ENCODE data around the gene PAM. TPM values are rescaled to one million over a fixed set of nuclear protein-coding genes. Genes with fewer than 3 reads are reported as not detected.

PAM gene
- total RNA-seq, 1 experiment from 2014 or later = 257 TPM

GRCh38 chr5:102715082-102715807, 39.9 kb upstream of the PAM start:
- no peaks in the 10 kb centered on the region for H4K20me1 ChIP-seq (ENCODE audit: insufficient read depth)
- intact Hi-C loops (cut with micrococcal nuclease) = no loop called here
- peak overlapping the region; percentile 89 for H2AFZ ChIP-seq (ENCODE audit: low read depth, low read length, poor library complexity, severe bottlenecking)
- no peaks in the 10 kb centered on the region for H3K79me2 ChIP-seq (ENCODE audit: insufficient read depth, low read length)
- H3K4me3 ChIP-seq (replicated peaks in 1 of 2; ENCODE audit: low read depth in 1 of 2, low read length in 2 of 2) = peak overlapping the region in 1 of 2 experiments; percentile 19; a peak in 1 of 4 replicates
- H3K36me3 ChIP-seq (ENCODE audit: control insufficient read depth in 1 of 2, insufficient read depth in 2 of 2, low read length in 2 of 2) = no peaks in the 10 kb centered on the region
- peak overlapping the region; percentile 57 for H3K4me2 ChIP-seq (ENCODE audit: low read length)
- no peak overlapping the region; the same call in 1 of the 2 replicates for H3K9ac ChIP-seq (ENCODE audit: low read length)
- H3K9me3 ChIP-seq (ENCODE audit: control insufficient read depth in 1 of 2, insufficient read depth in 1 of 2, low read depth in 1 of 2, low read length in 2 of 2) = no peaks in the 10 kb centered on the region
- H3K9me2 ChIP-seq (ENCODE audit: insufficient read depth) = no peaks in the 10 kb centered on the region
- ChIA-PET POLR2A (interaction anchor here (0.6 to 1.5 kb wide), 2 partner anchors 15 to 41 kb away, joined by 3 to 4 read pairs; no protein-coding TSS in a partner anchor), RAD21 (ENCODE audit: low non-redundant PET in 1 of 2, low total read pairs in 2 of 2, uncharacterized antibody in 2 of 2, unreplicated experiment in 2 of 2) (no interaction called here), CTCF (interaction anchor here (1.4 kb wide), 1 partner anchor 34 kb away, joined by 7 read pairs; no protein-coding TSS in a partner anchor)
- H3K4me1 ChIP-seq (ENCODE audit: control insufficient read depth in 1 of 2, insufficient read depth in 2 of 2, low read length in 2 of 2) = peaks cover 23 to 42% of the 10 kb centered on the region in 2 experiments
- no peaks in the 10 kb centered on the region for H3K27me3 ChIP-seq (ENCODE audit: insufficient read depth, low read length)
- ATAC-seq = peak; percentile 74
- peak; percentile 60 for DNase-seq (ENCODE audit: low read depth, low spot score)
- BruUV-seq (replicated peaks) = no TSS peak
- no peak overlapping the region for H3K27ac ChIP-seq (ENCODE audit: low read depth, low read length)
- TF ChIP-seq RAD21 (IDR thresholded peaks at IDR 0.05; ENCODE audit: low read depth) (no peak), ZNF274 (IDR thresholded peaks at IDR 0.05; ENCODE audit: low read depth, low read length) (no peak), CBX3 (IDR thresholded peaks at IDR 0.05; ENCODE audit: low read depth) (peak; percentile 39; the same call in 1 of the 2 replicates), EZH2phosphoT487 (IDR thresholded peaks at IDR 0.05; ENCODE audit: borderline replicate concordance) (no peak), CTCF (IDR thresholded peaks at IDR 0.05 in 2 of 3, conservative IDR thresholded peaks at IDR 0.05 in 1 of 3; ENCODE audit: borderline replicate concordance in 1 of 3, insufficient read depth in 1 of 3, low read depth in 2 of 3, low read length in 2 of 3) (no peak), SRF (IDR thresholded peaks at IDR 0.05; ENCODE audit: low read depth) (peak; percentile 49; the same call in 1 of the 2 replicates), ZFX (IDR thresholded peaks at IDR 0.05) (no peak), JUND (IDR thresholded peaks at IDR 0.05) (peak; percentile 87), EGR1 (IDR thresholded peaks at IDR 0.05; ENCODE audit: low read depth) (peak; percentile 28; the same call in 1 of the 2 replicates), ZBTB33 (IDR thresholded peaks at IDR 0.05; ENCODE audit: extremely low read depth, insufficient replicate concordance, low read length) (no peak), ELF1 (IDR thresholded peaks at IDR 0.05; ENCODE audit: borderline replicate concordance, low read depth) (no peak), CEBPB (IDR thresholded peaks at IDR 0.05; ENCODE audit: low read depth) (peak; percentile 69; the same call in 1 of the 2 replicates), SIN3A (IDR thresholded peaks at IDR 0.05; ENCODE audit: low read depth) (peak; percentile 31; the same call in 1 of the 2 replicates), POLR2AphosphoS5 (IDR thresholded peaks at IDR 0.05; ENCODE audit: low read depth, low read length) (no peak), TCF7L2 (IDR thresholded peaks at IDR 0.05; ENCODE audit: borderline replicate concordance, extremely low read depth, insufficient read depth, insufficient read length) (no peak), SP1 (IDR thresholded peaks at IDR 0.05; ENCODE audit: low read depth) (peak; percentile 66)
- TF ChIP-seq, protein P1, sequence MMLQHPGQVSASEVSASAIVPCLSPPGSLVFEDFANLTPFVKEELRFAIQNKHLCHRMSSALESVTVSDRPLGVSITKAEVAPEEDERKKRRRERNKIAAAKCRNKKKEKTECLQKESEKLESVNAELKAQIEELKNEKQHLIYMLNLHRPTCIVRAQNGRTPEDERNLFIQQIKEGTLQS (IDR thresholded peaks at IDR 0.05) = peak; percentile 62
- TF ChIP-seq, protein P2, sequence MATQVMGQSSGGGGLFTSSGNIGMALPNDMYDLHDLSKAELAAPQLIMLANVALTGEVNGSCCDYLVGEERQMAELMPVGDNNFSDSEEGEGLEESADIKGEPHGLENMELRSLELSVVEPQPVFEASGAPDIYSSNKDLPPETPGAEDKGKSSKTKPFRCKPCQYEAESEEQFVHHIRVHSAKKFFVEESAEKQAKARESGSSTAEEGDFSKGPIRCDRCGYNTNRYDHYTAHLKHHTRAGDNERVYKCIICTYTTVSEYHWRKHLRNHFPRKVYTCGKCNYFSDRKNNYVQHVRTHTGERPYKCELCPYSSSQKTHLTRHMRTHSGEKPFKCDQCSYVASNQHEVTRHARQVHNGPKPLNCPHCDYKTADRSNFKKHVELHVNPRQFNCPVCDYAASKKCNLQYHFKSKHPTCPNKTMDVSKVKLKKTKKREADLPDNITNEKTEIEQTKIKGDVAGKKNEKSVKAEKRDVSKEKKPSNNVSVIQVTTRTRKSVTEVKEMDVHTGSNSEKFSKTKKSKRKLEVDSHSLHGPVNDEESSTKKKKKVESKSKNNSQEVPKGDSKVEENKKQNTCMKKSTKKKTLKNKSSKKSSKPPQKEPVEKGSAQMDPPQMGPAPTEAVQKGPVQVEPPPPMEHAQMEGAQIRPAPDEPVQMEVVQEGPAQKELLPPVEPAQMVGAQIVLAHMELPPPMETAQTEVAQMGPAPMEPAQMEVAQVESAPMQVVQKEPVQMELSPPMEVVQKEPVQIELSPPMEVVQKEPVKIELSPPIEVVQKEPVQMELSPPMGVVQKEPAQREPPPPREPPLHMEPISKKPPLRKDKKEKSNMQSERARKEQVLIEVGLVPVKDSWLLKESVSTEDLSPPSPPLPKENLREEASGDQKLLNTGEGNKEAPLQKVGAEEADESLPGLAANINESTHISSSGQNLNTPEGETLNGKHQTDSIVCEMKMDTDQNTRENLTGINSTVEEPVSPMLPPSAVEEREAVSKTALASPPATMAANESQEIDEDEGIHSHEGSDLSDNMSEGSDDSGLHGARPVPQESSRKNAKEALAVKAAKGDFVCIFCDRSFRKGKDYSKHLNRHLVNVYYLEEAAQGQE (IDR thresholded peaks at IDR 0.05; ENCODE audit: low read depth) = no peak
- TF ChIP-seq, protein P3, sequence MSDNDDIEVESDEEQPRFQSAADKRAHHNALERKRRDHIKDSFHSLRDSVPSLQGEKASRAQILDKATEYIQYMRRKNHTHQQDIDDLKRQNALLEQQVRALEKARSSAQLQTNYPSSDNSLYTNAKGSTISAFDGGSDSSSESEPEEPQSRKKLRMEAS (IDR thresholded peaks at IDR 0.05) = peak; percentile 58; the same call in 1 of the 2 replicates
